Activated CD8-positive, alpha-beta T cell treated with anti-CD3 and anti-CD28 coated beads, Interleukin-2, amount 10 ng/mL, durations not matched to agents 7 days and 5 days (primary cell): ENCODE measurements around the gene RNF157. TPM values are rescaled to one million over a fixed set of nuclear protein-coding genes. Genes with fewer than 3 reads are reported as not detected.

Source experiments
- ATAC-seq: fragments of 150-1000 bp; cut with Tn5 transposase; one replicate; pipeline ENCODE4 v1.10.0; 2021; ENCODE audit warnings: moderate library complexity
- CTCF ChIA-PET: fragments of 350-600 bp; sonication (Branson Sonifier 250); formaldehyde crosslinking; loops from one replicate; lab custom pipeline; 2021; ENCODE audit warnings: antibody characterized with exemption; lab: Charles Lee
- POLR2A ChIA-PET: fragments of 350-600 bp; sonication (Branson Sonifier 250); formaldehyde crosslinking; loops from one replicate; lab custom pipeline; 2021; ENCODE audit warnings: antibody characterized with exemption; lab: Charles Lee
- DNase-seq: peaks from one replicate; pipeline ENCODE4 v3.0.0-alpha.2; 2020
- H3K27ac Mint-ChIP-seq: one replicate; pipeline ENCODE4 v1.8.0; 2021; ENCODE audit warnings: mild to moderate bottlenecking, mixed read lengths
- H3K27me3 Mint-ChIP-seq: one replicate; pipeline ENCODE4 v1.8.0; 2021; ENCODE audit warnings: low read depth, mixed read lengths
- H3K36me3 Mint-ChIP-seq: one replicate; pipeline ENCODE4 v1.8.0; 2021; ENCODE audit warnings: low read depth, mixed read lengths
- H3K4me1 Mint-ChIP-seq: one replicate; pipeline ENCODE4 v1.8.0; 2021; ENCODE audit warnings: low read depth, mixed read lengths
- H3K4me3 Mint-ChIP-seq: one replicate; pipeline ENCODE4 v1.8.0; 2021; ENCODE audit warnings: mild to moderate bottlenecking, mixed read lengths
- H3K9me3 Mint-ChIP-seq: one replicate; pipeline ENCODE4 v1.8.0; 2022; ENCODE audit warnings: mixed read lengths; ENCODE audit not compliant: insufficient read depth
- total RNA-seq, 2 experiments: library from RNA; stranded (reverse); gene quantifications; one replicate each; pipeline ENCODE4 v1.2.3, GENCODE V29; 2021

Gene RNF157
- total RNA-seq, 2 experiments from 2014 or later: 150 to 165 TPM

DNA sequence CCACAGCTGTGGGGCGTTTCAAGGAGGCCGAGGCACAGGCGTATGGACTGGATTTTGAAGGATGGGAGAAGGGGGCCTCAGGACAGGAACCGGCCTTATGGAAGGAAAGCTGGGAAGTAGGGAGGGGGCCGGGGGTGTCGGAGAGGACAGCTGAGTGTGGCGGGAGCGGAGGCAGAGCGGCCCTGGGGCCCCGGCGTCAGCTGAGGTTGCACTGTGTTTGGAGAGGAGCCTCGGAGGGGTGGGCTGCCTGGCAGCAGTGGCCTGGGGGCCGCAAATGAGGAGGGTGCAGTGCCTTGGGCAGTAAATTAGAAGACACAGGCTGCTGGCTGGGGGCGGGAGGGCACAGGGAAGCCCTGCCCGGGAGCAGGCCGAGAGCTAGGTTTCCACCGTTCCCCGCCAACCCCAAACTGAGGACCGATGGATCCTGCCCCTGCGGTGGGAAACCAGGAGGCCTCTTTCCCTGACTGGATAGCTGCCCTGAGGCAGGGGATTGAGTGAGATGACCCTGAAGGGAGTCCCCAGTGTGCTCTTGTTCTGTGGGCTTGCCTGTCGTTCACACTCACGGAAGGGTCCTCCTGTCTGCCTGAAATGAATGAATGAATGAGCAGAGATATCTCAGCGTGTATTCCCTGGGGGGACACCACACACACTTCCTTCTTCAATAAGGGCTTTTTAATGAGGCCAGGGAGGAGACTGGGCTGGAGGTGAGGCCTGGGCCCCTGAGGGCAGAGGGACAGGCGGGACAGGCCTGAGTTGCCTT lies 117.7 kb downstream of the RNF157 start:
- ATAC-seq (no peak), DNase-seq (no peak)
- Mint-ChIP-seq H3K36me3 (no peaks in the 10 kb centered on the region), H3K4me3 (peak overlapping the region; percentile 26), H3K27ac (peak overlapping the region; percentile 77), H3K4me1 (peaks cover 49% of the 10 kb centered on the region), H3K27me3 (no peaks in the 10 kb centered on the region), H3K9me3 (no peaks in the 10 kb centered on the region)
- POLR2A ChIA-PET: interaction anchor here (1.5 to 12.0 kb wide), 3 partner anchors 22 to 149 kb away, joined by 6 to 163 read pairs (median 7); no protein-coding TSS in a partner anchor
- CTCF ChIA-PET: interaction anchor here (0.8 to 11.2 kb wide), 8 partner anchors 11 to 158 kb away, joined by 3 to 222 read pairs (median 6); no protein-coding TSS in a partner anchor

DNA sequence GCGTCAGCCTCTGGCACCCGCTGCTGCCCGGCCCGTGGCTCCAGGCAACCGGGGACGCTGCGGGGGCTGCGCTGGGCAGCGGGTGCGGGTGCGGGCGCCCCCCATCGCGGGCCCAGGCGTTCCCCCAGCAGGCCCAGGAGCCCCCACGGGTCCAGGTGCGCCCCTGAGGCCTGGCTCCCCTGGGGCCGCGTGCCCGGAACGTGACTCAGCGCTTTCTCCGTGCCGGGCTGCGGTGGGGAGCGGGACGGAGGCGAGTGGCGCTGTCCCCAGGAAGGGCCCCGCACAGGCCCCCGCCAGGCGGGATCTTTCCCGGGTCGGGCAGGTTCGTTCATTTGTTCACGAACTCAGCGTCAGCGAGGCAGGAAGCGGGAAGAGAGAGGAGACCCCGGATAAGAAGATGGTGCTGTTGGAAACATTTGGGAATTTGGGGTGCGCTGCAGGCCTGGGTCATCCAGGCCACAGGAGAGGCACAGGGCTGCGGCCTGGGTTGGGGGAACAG lies 118.3 kb downstream of the RNF157 start:
- CTCF ChIA-PET: interaction anchor here (0.5 to 11.2 kb wide), 26 partner anchors 8 to 167 kb away, joined by 3 to 222 read pairs (median 6); no protein-coding TSS in a partner anchor
- POLR2A ChIA-PET: interaction anchor here (0.5 to 12.0 kb wide), 8 partner anchors 23 to 448 kb away, joined by 3 to 163 read pairs (median 6); no protein-coding TSS in a partner anchor
- ATAC-seq: peak; percentile 31
- Mint-ChIP-seq H3K27ac (peak overlapping the region; percentile 73), H3K36me3 (no peaks in the 10 kb centered on the region), H3K27me3 (no peaks in the 10 kb centered on the region), H3K4me1 (peaks cover 45% of the 10 kb centered on the region), H3K9me3 (no peaks in the 10 kb centered on the region), H3K4me3 (peak overlapping the region; percentile 26)
- DNase-seq: no peak

DNA sequence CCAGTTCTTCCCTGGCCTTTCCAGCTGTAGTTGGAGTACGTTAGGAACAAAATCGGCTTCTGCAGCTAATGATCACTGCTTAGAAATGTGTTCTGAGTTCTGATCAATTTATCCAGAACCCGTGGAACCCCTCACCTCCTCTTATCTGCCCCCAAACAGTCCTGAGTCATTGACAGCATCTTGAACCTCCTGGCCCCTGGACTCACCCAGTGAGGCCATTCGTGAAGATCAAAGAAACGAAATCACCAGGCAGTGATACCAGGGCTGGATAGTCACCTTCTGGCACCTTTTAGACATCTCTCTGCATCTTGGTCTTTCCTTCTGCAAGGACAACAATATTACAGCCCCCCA lies 119.7 kb downstream of the RNF157 start:
- H3K27ac Mint-ChIP-seq: peak overlapping the region; percentile 60
- POLR2A ChIA-PET: interaction anchor here (1.2 to 12.0 kb wide), 4 partner anchors 72 to 169 kb away, joined by 4 to 163 read pairs (median 14); no protein-coding TSS in a partner anchor
- H3K4me3 Mint-ChIP-seq: no peak overlapping the region

DNA sequence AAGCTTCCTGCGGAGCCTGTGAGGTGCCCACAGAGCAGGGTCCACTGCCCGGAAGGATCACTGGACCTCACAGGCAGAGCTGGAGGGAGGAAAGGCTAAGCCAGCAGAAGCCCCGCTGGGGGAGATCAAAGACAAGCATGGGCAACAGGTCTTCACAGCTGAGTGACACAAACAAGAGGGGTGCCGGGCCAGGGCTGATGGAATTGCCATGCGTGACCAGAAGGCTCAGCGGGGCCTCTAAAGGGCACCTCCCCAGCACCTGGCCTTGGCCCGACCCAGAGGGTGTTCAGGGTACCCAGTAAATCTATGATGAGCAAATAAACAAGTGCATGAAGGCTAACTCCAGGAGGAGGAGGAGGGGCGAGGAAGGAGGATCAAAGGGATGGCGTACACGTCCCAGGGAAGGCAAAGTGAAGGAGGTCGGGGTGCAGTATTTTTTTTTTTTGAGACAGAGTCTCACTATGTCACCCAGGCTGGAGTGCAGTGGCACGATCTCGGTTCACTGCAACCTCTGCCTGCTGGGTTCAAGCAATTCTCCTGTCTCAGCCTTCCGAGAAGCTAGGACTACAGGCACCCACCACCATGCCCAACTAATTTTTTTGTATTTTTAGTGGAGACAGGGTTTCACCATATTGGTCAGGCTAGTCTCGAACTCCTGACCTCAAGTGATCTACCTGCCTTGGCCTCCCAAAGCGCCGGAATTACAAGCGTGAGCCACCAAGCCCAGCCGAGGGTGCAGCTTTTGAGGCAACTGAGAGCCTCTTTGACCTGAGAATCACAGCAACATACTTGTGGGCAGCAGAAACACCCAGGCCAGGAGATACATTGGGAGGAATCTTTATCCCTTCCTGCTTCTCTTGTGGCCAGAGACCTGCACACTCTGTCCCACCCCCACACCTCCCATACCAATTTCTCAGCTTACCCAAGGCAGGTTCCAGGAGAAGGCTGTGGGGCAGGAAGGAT lies 120.6 kb downstream of the RNF157 start:
- no peak for ATAC-seq
- no peaks in the 10 kb centered on the region for H3K9me3 Mint-ChIP-seq
- H3K4me1 Mint-ChIP-seq: peaks cover 28% of the 10 kb centered on the region
- DNase-seq: no peak
- POLR2A ChIA-PET: interaction anchor here (2.8 to 12.0 kb wide), 2 partner anchors 152 to 159 kb away, joined by 22 to 163 read pairs; no protein-coding TSS in a partner anchor
- CTCF ChIA-PET: interaction anchor here (0.8 to 11.2 kb wide), 13 partner anchors 11 to 180 kb away, joined by 3 to 222 read pairs (median 5); no protein-coding TSS in a partner anchor
- no peaks in the 10 kb centered on the region for H3K36me3 Mint-ChIP-seq
- no peaks in the 10 kb centered on the region for H3K27me3 Mint-ChIP-seq
- H3K27ac Mint-ChIP-seq: peak overlapping the region; percentile 11
- no peak overlapping the region for H3K4me3 Mint-ChIP-seq

More for the DNA sequence above, 119.7 kb downstream of the RNF157 start:
- DNase-seq (no peak), ATAC-seq (no peak)
- H3K9me3 Mint-ChIP-seq: no peaks in the 10 kb centered on the region
- peaks cover 33% of the 10 kb centered on the region for H3K4me1 Mint-ChIP-seq
- H3K36me3 Mint-ChIP-seq: no peaks in the 10 kb centered on the region
- H3K27me3 Mint-ChIP-seq: no peaks in the 10 kb centered on the region
- CTCF ChIA-PET: interaction anchor here (0.9 to 11.2 kb wide), 19 partner anchors 10 to 178 kb away, joined by 3 to 222 read pairs (median 6); no protein-coding TSS in a partner anchor

DNA sequence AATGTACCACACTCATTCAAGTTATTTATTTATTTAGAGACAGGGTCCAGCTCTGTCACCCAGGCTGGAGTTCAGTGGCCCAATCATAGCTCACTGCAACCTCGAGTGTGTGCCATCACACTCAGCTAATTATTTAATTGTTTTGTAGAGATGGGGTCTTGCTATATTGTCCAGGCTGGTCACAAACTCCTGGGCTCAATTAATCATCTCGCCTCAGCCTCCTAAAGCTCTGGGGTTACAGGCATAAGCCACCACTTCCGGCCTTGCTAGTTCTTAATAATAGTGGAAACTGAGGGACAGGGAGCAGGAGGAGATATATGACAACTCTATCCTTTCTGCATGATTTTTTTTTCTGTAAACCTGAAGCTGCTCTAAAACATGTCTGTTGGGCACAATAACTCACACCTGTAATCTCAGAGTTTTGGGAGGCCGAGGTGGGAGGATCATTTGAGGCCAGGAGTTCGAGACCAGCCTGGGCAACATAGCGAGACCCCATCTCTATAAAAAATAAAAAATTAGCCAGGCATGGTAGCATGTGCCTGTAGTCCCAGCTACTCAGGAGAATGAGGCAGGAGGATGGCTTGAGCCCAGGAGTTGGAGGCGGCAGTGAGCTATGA lies 125.0 kb downstream of the RNF157 start:
- no peaks in the 10 kb centered on the region for H3K4me1 Mint-ChIP-seq
- no peak overlapping the region for H3K4me3 Mint-ChIP-seq
- ChIA-PET CTCF (interaction anchor here (1.5 to 2.4 kb wide), 4 partner anchors 9 to 271 kb away, joined by 3 to 10 read pairs (median 6); no protein-coding TSS in a partner anchor), POLR2A (interaction anchor here (1.4 kb wide), 1 partner anchor 12 kb away, joined by 4 read pairs; the partner anchor contains the start of gene EXOC7)
- ATAC-seq (no peak), DNase-seq (no peak)
- H3K27me3 Mint-ChIP-seq: peaks cover 4% of the 10 kb centered on the region
- H3K36me3 Mint-ChIP-seq: no peaks in the 10 kb centered on the region
- H3K9me3 Mint-ChIP-seq: no peaks in the 10 kb centered on the region
- no peak overlapping the region for H3K27ac Mint-ChIP-seq

DNA sequence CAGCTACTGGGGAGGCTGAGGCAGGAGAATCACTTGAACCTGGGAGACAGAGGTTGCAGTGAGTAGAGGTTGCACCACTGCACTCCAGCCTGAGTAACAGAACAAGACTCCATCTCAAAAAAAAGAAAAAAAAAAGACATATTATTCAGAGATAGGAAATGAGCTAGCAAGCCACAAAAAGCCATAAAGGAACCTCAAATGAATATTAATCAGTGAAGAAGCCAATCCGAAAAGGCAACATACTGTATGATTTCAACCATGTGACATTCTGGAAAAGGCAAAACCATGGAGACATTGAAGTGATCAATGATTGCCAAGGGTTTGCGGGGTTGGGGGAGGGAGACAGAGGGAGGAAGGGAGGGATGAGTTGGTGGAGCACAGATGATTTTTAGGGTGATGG lies 128.3 kb downstream of the RNF157 start:
- ChIA-PET CTCF (interaction anchor here (1.1 to 2.1 kb wide), 3 partner anchors 9 to 286 kb away, joined by 4 to 7 read pairs (median 4); no protein-coding TSS in a partner anchor), POLR2A (interaction anchor here (0.6 kb wide), 1 partner anchor 161 kb away, joined by 3 read pairs; no protein-coding TSS in a partner anchor)
- Mint-ChIP-seq H3K36me3 (no peaks in the 10 kb centered on the region), H3K4me3 (no peak overlapping the region), H3K9me3 (no peaks in the 10 kb centered on the region), H3K27me3 (peaks cover 4% of the 10 kb centered on the region), H3K27ac (no peak overlapping the region), H3K4me1 (no peaks in the 10 kb centered on the region)
- ATAC-seq (no peak), DNase-seq (no peak)

DNA sequence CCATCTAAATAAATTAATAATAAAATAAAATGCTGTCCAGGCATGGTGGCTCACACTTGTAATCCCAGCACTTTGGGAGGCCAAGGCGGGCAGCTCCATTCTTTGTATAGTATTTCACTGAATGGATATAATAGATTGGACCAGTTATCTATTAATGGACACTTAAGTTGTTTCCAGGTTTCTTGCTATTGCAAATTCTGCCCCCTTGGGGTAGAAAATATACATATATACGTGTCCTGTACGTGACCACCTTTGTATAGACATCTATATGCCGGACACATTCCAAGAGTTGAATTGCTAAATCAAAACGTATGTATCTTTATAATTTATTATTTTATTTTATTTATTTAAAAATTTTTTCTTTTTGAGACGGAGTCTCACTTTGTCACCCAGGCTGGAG lies 132.8 kb downstream of the RNF157 start:
- Mint-ChIP-seq H3K4me1 (peaks cover 14% of the 10 kb centered on the region), H3K9me3 (no peaks in the 10 kb centered on the region), H3K36me3 (peaks cover 4% of the 10 kb centered on the region), H3K27ac (no peak overlapping the region), H3K27me3 (peaks cover 4% of the 10 kb centered on the region), H3K4me3 (no peak overlapping the region)
- ChIA-PET CTCF (interaction anchor here (0.6 to 2.2 kb wide), 5 partner anchors 11 to 172 kb away, joined by 3 to 12 read pairs (median 3); no protein-coding TSS in a partner anchor), POLR2A (no interaction called here)
- DNase-seq (no peak), ATAC-seq (no peak)

DNA sequence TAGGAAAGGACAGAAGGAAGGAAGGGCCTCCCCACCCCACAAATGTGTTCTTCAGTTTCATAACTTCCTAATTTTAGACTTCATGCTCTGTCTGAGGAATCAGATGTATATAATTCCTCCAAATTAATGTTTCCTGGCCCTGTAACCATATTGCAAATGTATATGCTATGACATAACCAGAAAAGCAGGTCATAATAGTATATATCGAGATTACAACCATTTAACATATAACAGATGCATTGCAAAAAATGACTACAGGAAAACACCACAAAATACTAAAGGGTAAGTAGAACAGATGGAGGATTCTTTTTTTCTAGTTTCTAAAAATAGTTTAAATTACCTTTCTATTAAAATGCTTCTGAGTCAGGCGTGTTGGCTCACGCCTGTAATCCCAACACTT lies 133.6 kb downstream of the RNF157 start:
- ChIA-PET CTCF (interaction anchor here (0.6 to 2.2 kb wide), 11 partner anchors 8 to 197 kb away, joined by 3 to 12 read pairs (median 5); no protein-coding TSS in a partner anchor), POLR2A (no interaction called here)
- no peaks in the 10 kb centered on the region for H3K27me3 Mint-ChIP-seq
- no peak overlapping the region for H3K4me3 Mint-ChIP-seq
- H3K27ac Mint-ChIP-seq: no peak overlapping the region
- peaks cover 6% of the 10 kb centered on the region for H3K36me3 Mint-ChIP-seq
- DNase-seq (no peak), ATAC-seq (no peak)
- H3K9me3 Mint-ChIP-seq: no peaks in the 10 kb centered on the region
- H3K4me1 Mint-ChIP-seq: peaks cover 20% of the 10 kb centered on the region

DNA sequence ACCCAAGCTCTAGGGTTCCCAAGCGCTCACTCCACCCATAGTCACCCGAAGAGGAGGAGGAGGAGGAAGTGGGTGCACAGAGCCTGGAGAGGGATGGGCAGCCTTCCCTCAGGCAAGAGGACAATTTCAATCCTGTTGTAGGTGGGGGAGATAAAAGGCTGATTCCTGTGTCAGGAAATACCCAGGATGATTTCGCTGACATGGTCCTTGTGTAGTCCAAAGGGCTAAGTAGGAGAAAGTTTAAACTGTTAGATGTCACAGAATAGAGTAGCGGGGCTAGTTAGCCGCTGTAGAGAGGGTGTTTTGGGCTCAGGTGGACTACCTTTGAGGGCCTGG lies 135.4 kb downstream of the RNF157 start:
- peaks cover 29% of the 10 kb centered on the region for H3K4me1 Mint-ChIP-seq
- ChIA-PET POLR2A (interaction anchor here (0.7 to 2.9 kb wide), 4 partner anchors 9 to 167 kb away, joined by 3 to 18 read pairs (median 4); no protein-coding TSS in a partner anchor), CTCF (interaction anchor here (1.1 to 2.5 kb wide), 5 partner anchors 9 to 194 kb away, joined by 3 to 17 read pairs (median 3); no protein-coding TSS in a partner anchor)
- H3K27me3 Mint-ChIP-seq: no peaks in the 10 kb centered on the region
- ATAC-seq (no peak), DNase-seq (no peak)
- peak overlapping the region; percentile 52 for H3K27ac Mint-ChIP-seq
- H3K9me3 Mint-ChIP-seq: no peaks in the 10 kb centered on the region
- peak overlapping the region; percentile 97 for H3K4me3 Mint-ChIP-seq
- H3K36me3 Mint-ChIP-seq: peaks cover 17% of the 10 kb centered on the region

DNA sequence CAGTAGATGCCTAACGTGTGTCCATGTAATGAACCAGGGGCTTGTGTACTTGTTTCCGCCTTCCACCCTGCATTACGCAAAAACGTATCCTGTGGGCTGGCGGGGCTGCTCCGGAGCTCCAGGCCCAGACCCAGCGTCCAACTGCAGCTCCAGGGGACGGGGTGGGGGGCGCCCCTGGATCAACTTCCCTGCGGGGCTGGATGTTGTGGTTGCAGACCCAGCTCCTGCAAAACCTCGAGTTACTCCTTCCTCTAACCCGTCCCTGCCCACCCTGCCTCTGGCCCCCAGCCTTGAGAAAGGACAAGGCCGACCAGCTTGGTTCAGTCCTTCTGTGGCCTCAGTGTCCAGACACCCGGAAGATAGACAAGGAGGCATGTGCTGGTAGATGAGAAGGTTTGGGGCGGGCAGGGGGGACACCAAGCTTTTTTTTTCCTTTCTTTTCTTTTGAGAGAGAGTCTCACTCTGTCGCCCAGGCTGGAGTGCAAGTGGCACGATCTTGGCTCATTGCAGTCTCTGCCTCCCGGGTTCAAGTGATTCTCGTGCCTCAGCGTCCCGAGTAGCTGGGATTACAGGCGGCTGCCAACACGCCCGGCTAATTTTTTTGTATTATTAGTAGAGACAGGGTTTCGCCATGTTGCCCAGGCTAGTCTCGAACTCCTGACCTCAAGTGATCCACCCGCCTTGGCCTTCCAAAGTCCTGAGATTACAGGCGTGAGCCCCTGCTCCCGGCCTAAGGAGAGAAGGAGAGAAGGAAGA lies 136.0 kb downstream of the RNF157 start:
- H3K27ac Mint-ChIP-seq: peak overlapping the region; percentile 98
- H3K4me3 Mint-ChIP-seq: peak overlapping the region; percentile 97
- no peaks in the 10 kb centered on the region for H3K27me3 Mint-ChIP-seq
- DNase-seq: no peak
- no peak for ATAC-seq
- CTCF ChIA-PET: interaction anchor here (0.5 to 2.5 kb wide), 11 partner anchors 9 to 195 kb away, joined by 3 to 17 read pairs (median 5); partner anchors contain the start of gene CDK3
- H3K4me1 Mint-ChIP-seq: peaks cover 30% of the 10 kb centered on the region
- POLR2A ChIA-PET: interaction anchor here (0.7 to 2.9 kb wide), 15 partner anchors 9 to 170 kb away, joined by 3 to 18 read pairs (median 4); partner anchors contain the start of gene ZACN
- peaks cover 22% of the 10 kb centered on the region for H3K36me3 Mint-ChIP-seq
- H3K9me3 Mint-ChIP-seq: no peaks in the 10 kb centered on the region
